Suprapubic skin (tissue), 4 donors: ENCODE results near the gene ZBTB47.

Experiments used
- POLR2A ChIP-seq, 2 donors: fragments of 450-650 bp; IDR thresholded peaks; one replicate each; pipeline ENCODE4 v1.6.1; 2017; ENCODE audit warnings: antibody characterized with exemption in 2 of 2, mild to moderate bottlenecking in 2 of 2, moderate library complexity in 2 of 2
- POLR2AphosphoS5 ChIP-seq, 3 donors: sonication (generic); formaldehyde crosslinking; IDR thresholded peaks; one replicate each; pipeline ENCODE4 v1.6.1; 2017; ENCODE audit warnings: antibody characterized with exemption in 3 of 3
- TF ChIP-seq, protein P1 (sequence below), 2 donors: fragments of 200-600 bp in 1 of 2; fragments of 450-650 bp in 1 of 2; sonication (generic) in 1 of 2; IDR thresholded peaks; one replicate each; pipeline ENCODE4 v1.5.1; 2016 to 2019; ENCODE audit warnings: antibody characterized with exemption in 2 of 2, mild to moderate bottlenecking in 1 of 2, moderate library complexity in 1 of 2

DNA sequence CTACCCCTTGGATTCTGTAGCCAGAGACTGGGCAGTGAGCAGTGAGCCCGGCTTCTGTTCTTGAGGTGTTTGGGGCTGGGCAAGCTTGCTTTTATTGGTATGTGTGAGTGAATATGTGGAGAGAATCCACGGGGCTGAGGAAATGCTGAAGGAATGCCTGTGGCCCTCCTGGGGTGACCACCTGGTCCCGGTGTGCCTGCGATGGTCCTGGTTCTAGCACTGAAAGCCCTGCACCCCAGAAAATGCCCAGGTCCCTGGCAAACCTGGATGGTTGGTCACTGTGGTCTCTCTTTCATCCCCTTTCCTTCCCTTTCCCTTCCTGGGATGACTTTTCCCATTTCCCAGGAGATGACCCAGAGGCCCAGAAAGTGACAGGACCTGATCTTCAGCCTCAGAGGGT lies 4.2 kb downstream of the ZBTB47 start:
- no peak for TF ChIP-seq POLR2A (IDR thresholded peaks at IDR 0.05)
- TF ChIP-seq, protein P1, sequence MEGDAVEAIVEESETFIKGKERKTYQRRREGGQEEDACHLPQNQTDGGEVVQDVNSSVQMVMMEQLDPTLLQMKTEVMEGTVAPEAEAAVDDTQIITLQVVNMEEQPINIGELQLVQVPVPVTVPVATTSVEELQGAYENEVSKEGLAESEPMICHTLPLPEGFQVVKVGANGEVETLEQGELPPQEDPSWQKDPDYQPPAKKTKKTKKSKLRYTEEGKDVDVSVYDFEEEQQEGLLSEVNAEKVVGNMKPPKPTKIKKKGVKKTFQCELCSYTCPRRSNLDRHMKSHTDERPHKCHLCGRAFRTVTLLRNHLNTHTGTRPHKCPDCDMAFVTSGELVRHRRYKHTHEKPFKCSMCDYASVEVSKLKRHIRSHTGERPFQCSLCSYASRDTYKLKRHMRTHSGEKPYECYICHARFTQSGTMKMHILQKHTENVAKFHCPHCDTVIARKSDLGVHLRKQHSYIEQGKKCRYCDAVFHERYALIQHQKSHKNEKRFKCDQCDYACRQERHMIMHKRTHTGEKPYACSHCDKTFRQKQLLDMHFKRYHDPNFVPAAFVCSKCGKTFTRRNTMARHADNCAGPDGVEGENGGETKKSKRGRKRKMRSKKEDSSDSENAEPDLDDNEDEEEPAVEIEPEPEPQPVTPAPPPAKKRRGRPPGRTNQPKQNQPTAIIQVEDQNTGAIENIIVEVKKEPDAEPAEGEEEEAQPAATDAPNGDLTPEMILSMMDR (IDR thresholded peaks at IDR 0.05) = no peak
- no peak for TF ChIP-seq POLR2AphosphoS5 (IDR thresholded peaks at IDR 0.05)
